ENCODE data around the gene SLC37A3. TPM values are rescaled to one million over a fixed set of nuclear protein-coding genes. Genes with fewer than 3 reads are reported as not detected.

The SLC37A3 gene
- total RNA-seq, 1 experiment from 2014 or later: 37.9 TPM

GRCh38 chr7:140390034-140390433 lies 8.3 kb downstream of the SLC37A3 start:
- no peaks in the 10 kb centered on the region for H3K9me3 ChIP-seq (replicated peaks)
- no peak overlapping the region for H3K4me3 ChIP-seq
- H3K27me3 ChIP-seq (replicated peaks): no peaks in the 10 kb centered on the region
- DNase-seq (ENCODE audit: low read depth in 1 of 2, low spot score in 2 of 2): no peak
- H3K4me1 ChIP-seq (replicated peaks): peaks cover 5% of the 10 kb centered on the region
- H3K36me3 ChIP-seq: no peaks in the 10 kb centered on the region
- no peak overlapping the region for H3K27ac ChIP-seq

- no peaks in the 10 kb centered on the region for H3K27me3 ChIP-seq (replicated peaks)
- no peak for DNase-seq (ENCODE audit: low read depth in 1 of 2, low spot score in 2 of 2)
- no peaks in the 10 kb centered on the region for H3K36me3 ChIP-seq
- H3K9me3 ChIP-seq (replicated peaks): no peaks in the 10 kb centered on the region
- H3K27ac ChIP-seq: no peak overlapping the region
- H3K4me1 ChIP-seq (replicated peaks): peaks cover 8% of the 10 kb centered on the region
- no peak overlapping the region for H3K4me3 ChIP-seq
These were observed 8.9 kb downstream of the SLC37A3 start for GRCh38 chr7:140389445-140389844.

- Histone ChIP-seq H3K4me3 (no peak overlapping the region), H3K36me3 (peaks cover 6% of the 10 kb centered on the region), H3K27me3 (replicated peaks) (no peaks in the 10 kb centered on the region), H3K27ac (no peak overlapping the region), H3K9me3 (replicated peaks) (no peaks in the 10 kb centered on the region), H3K4me1 (replicated peaks) (peaks cover 8% of the 10 kb centered on the region)
- no peak for DNase-seq (ENCODE audit: low read depth in 1 of 2, low spot score in 2 of 2)
These were observed 13.3 kb downstream of the SLC37A3 start for GRCh38 chr7:140384894-140385545.

GRCh38 chr7:140383954-140384713 lies 14.2 kb downstream of the SLC37A3 start:
- no peak overlapping the region for H3K4me3 ChIP-seq
- no peak overlapping the region for H3K27ac ChIP-seq
- no peaks in the 10 kb centered on the region for H3K9me3 ChIP-seq (replicated peaks)
- DNase-seq (ENCODE audit: low read depth in 1 of 2, low spot score in 2 of 2): no peak
- peaks cover 9% of the 10 kb centered on the region for H3K36me3 ChIP-seq
- H3K27me3 ChIP-seq (replicated peaks): no peaks in the 10 kb centered on the region
- H3K4me1 ChIP-seq (replicated peaks): peaks cover 8% of the 10 kb centered on the region

GRCh38 chr7:140375892-140376730 lies 22.2 kb downstream of the SLC37A3 start:
- no peaks in the 10 kb centered on the region for H3K27me3 ChIP-seq (replicated peaks)
- no peaks in the 10 kb centered on the region for H3K9me3 ChIP-seq (replicated peaks)
- H3K4me1 ChIP-seq (replicated peaks): no peaks in the 10 kb centered on the region
- H3K27ac ChIP-seq: no peak overlapping the region
- DNase-seq (ENCODE audit: low read depth in 1 of 2, low spot score in 2 of 2): no peak
- H3K36me3 ChIP-seq: peaks cover 10% of the 10 kb centered on the region
- H3K4me3 ChIP-seq: no peak overlapping the region

GRCh38 chr7:140375323-140375722 lies 23.0 kb downstream of the SLC37A3 start:
- H3K9me3 ChIP-seq (replicated peaks): no peaks in the 10 kb centered on the region
- no peak overlapping the region for H3K4me3 ChIP-seq
- H3K36me3 ChIP-seq: peaks cover 10% of the 10 kb centered on the region
- H3K4me1 ChIP-seq (replicated peaks): no peaks in the 10 kb centered on the region
- H3K27me3 ChIP-seq (replicated peaks): no peaks in the 10 kb centered on the region
- no peak for DNase-seq (ENCODE audit: low read depth in 1 of 2, low spot score in 2 of 2)
- no peak overlapping the region for H3K27ac ChIP-seq

- H3K4me3 ChIP-seq: no peak overlapping the region
- peaks cover 1% of the 10 kb centered on the region; the same call in 1 of the 2 replicates for H3K36me3 ChIP-seq
- no peak for DNase-seq (ENCODE audit: low read depth in 1 of 2, low spot score in 2 of 2)
- H3K27ac ChIP-seq: no peak overlapping the region
- H3K4me1 ChIP-seq (replicated peaks): no peaks in the 10 kb centered on the region
- H3K27me3 ChIP-seq (replicated peaks): no peaks in the 10 kb centered on the region
- no peaks in the 10 kb centered on the region for H3K9me3 ChIP-seq (replicated peaks)
These were observed 29.0 kb downstream of the SLC37A3 start for GRCh38 chr7:140369294-140369693.

- Histone ChIP-seq H3K27ac (no peak overlapping the region), H3K4me3 (no peak overlapping the region), H3K9me3 (replicated peaks) (no peaks in the 10 kb centered on the region), H3K36me3 (peaks cover 2% of the 10 kb centered on the region; the same call in 1 of the 2 replicates), H3K4me1 (replicated peaks) (no peaks in the 10 kb centered on the region), H3K27me3 (replicated peaks) (no peaks in the 10 kb centered on the region)
- no peak for DNase-seq (ENCODE audit: low read depth in 1 of 2, low spot score in 2 of 2)
These were observed 30.8 kb downstream of the SLC37A3 start for GRCh38 chr7:140367528-140367927.

GRCh38 chr7:140364819-140365218 lies 33.5 kb downstream of the SLC37A3 start:
- no peak overlapping the region for H3K4me3 ChIP-seq
- H3K27me3 ChIP-seq (replicated peaks): no peaks in the 10 kb centered on the region
- H3K36me3 ChIP-seq: peaks cover 2% of the 10 kb centered on the region; the same call in 1 of the 2 replicates
- no peaks in the 10 kb centered on the region for H3K4me1 ChIP-seq (replicated peaks)
- DNase-seq (ENCODE audit: low read depth in 1 of 2, low spot score in 2 of 2): no peak
- H3K9me3 ChIP-seq (replicated peaks): no peaks in the 10 kb centered on the region
- H3K27ac ChIP-seq: no peak overlapping the region

- Histone ChIP-seq H3K4me3 (no peak overlapping the region), H3K9me3 (replicated peaks) (no peaks in the 10 kb centered on the region), H3K36me3 (peaks cover 8% of the 10 kb centered on the region), H3K4me1 (replicated peaks) (no peaks in the 10 kb centered on the region), H3K27me3 (replicated peaks) (no peaks in the 10 kb centered on the region), H3K27ac (no peak overlapping the region)
- DNase-seq (ENCODE audit: low read depth in 1 of 2, low spot score in 2 of 2): no peak
These were observed 37.6 kb downstream of the SLC37A3 start for GRCh38 chr7:140360697-140361229.

GRCh38 chr7:140358412-140359051 lies 39.8 kb downstream of the SLC37A3 start:
- Histone ChIP-seq H3K36me3 (peaks cover 16% of the 10 kb centered on the region), H3K4me1 (replicated peaks) (no peaks in the 10 kb centered on the region), H3K9me3 (replicated peaks) (no peaks in the 10 kb centered on the region), H3K27me3 (replicated peaks) (no peaks in the 10 kb centered on the region), H3K4me3 (no peak overlapping the region), H3K27ac (no peak overlapping the region)
- no peak for DNase-seq (ENCODE audit: low read depth in 1 of 2, low spot score in 2 of 2)

- no peak for DNase-seq (ENCODE audit: low read depth in 1 of 2, low spot score in 2 of 2)
- H3K27me3 ChIP-seq (replicated peaks): no peaks in the 10 kb centered on the region
- no peaks in the 10 kb centered on the region for H3K4me1 ChIP-seq (replicated peaks)
- H3K27ac ChIP-seq: no peak overlapping the region
- no peaks in the 10 kb centered on the region for H3K9me3 ChIP-seq (replicated peaks)
- no peak overlapping the region for H3K4me3 ChIP-seq
- H3K36me3 ChIP-seq: peaks cover 16% of the 10 kb centered on the region
These were observed 40.3 kb downstream of the SLC37A3 start for GRCh38 chr7:140358024-140358411.

- no peaks in the 10 kb centered on the region for H3K4me1 ChIP-seq (replicated peaks)
- no peak overlapping the region for H3K27ac ChIP-seq
These were observed 48.3 kb downstream of the SLC37A3 start for GRCh38 chr7:140350056-140350455.

More at GRCh38 chr7:140350056-140350455, 48.3 kb downstream of the SLC37A3 start:
- no peak for DNase-seq (ENCODE audit: low read depth in 1 of 2, low spot score in 2 of 2)
- Histone ChIP-seq H3K36me3 (peaks cover 49% of the 10 kb centered on the region), H3K4me3 (no peak overlapping the region), H3K27me3 (replicated peaks) (no peaks in the 10 kb centered on the region), H3K9me3 (replicated peaks) (no peaks in the 10 kb centered on the region)

Measured in SJSA1 (cell line).